Activated CD4-positive, CD25-positive, alpha-beta regulatory T cell (primary cell): ENCODE results near the gene ZNF497.
"Not testable (repeated sequence)": the region's sequence is repeated elsewhere in the genome, so short reads cannot be mapped to it uniquely, and the experiment has no call there.

Experiments
- DNase-seq, 4 experiments: peaks; one replicate each; lab custom pipeline; 2025; lab: John Stamatoyannopoulos, UW

ZNF497 gene

GRCh38 chr19:58310685-58311084 lies 51.9 kb downstream of the ZNF497 start:
- not testable (repeated sequence) for DNase-seq

- no peak for DNase-seq
Observed at GRCh38 chr19:58307736-58308135, 54.8 kb downstream of the ZNF497 start.

- no peak for DNase-seq
Observed at GRCh38 chr19:58305932-58306323, 56.6 kb downstream of the ZNF497 start.

- DNase-seq = peak; percentile 79 to 87 (median 84)
Observed at GRCh38 chr19:58305065-58305931, 57.3 kb downstream of the ZNF497 start, which contains the start of gene ERVK3-1. Gene ERVK3-1 (plus strand): TSS chr19:58305377. CDS start chr19:58312169, 6,792 bp downstream.

GRCh38 chr19:58304748-58305064 lies 57.8 kb downstream of the ZNF497 start:
- no peak for DNase-seq
